Caco-2 (cell line): ENCODE measurements around the gene EFCAB5. TPM values are rescaled to one million over a fixed set of nuclear protein-coding genes. Genes with fewer than 3 reads are reported as not detected.
A peak's percentile ranks its signal among the peaks of the same experiment; 100 is the strongest.
"Not testable (repeated sequence)": the region's sequence is repeated elsewhere in the genome, so short reads cannot be mapped to it uniquely, and the experiment has no call there.

Experiments used
- BruUV-seq: library from RNA; stranded (reverse); fragments of 400-500 nt; replicated peaks from 2 replicates; lab custom pipeline; 2021; lab: Mats Ljungman, UMichigan
- CTCF ChIA-PET: fragments of 300-600 bp; sonication (Branson Sonifier 250); formaldehyde crosslinking; loops from one replicate; lab custom pipeline; 2022; ENCODE audit warnings: antibody characterized with exemption; lab: Charles Lee
- POLR2A ChIA-PET: fragments of 300-600 bp; sonication (Branson Sonifier 250); formaldehyde crosslinking; loops from one replicate; lab custom pipeline; 2022; ENCODE audit warnings: antibody characterized with exemption; lab: Charles Lee
- DNase-seq, 2 experiments: peaks; one replicate each; pipeline versions ENCODE4 v3.0.0 to v3.0.0-alpha.2; 2020 to 2022
- H3K27me3 ChIP-seq: replicated peaks from 2 replicates; pipeline ENCODE4 v1.6.0; 2011; ENCODE audit warnings: low read length; ENCODE audit not compliant: control insufficient read depth, insufficient read depth
- H3K36me3 ChIP-seq: 2 replicates; pipeline ENCODE4 v1.5.1; 2011; ENCODE audit warnings: low read length; ENCODE audit not compliant: control insufficient read depth, insufficient read depth
- H3K4me1 ChIP-seq: fragments of 250-450 bp; sonication (Bioruptor Pico); 2 replicates; pipeline ENCODE4 v1.5.1; 2020; ENCODE audit warnings: mild to moderate bottlenecking
- H3K4me3 ChIP-seq: 2 replicates; pipeline ENCODE4 v1.5.1; 2011; ENCODE audit warnings: low read depth, mild to moderate bottlenecking, control low read depth, low read length
- H3K9me3 ChIP-seq: fragments of 250-450 bp; sonication (Bioruptor Pico); 2 replicates; pipeline ENCODE4 v1.5.1; 2020; ENCODE audit warnings: mild to moderate bottlenecking, moderate library complexity
- H3K27ac Mint-ChIP-seq: one replicate; pipeline ENCODE4 v1.8.0; 2022; ENCODE audit warnings: mixed read lengths; ENCODE audit not compliant: unreplicated experiment
- H3K27me3 Mint-ChIP-seq: one replicate; pipeline ENCODE4 v1.8.0; 2022; ENCODE audit warnings: mixed read lengths; ENCODE audit not compliant: insufficient read depth, unreplicated experiment
- H3K36me3 Mint-ChIP-seq: one replicate; pipeline ENCODE4 v1.8.0; 2022; ENCODE audit warnings: mild to moderate bottlenecking, mixed read lengths; ENCODE audit not compliant: insufficient read depth, unreplicated experiment
- H3K4me1 Mint-ChIP-seq: one replicate; pipeline ENCODE4 v1.8.0; 2022; ENCODE audit warnings: low read depth, mixed read lengths; ENCODE audit not compliant: unreplicated experiment
- H3K4me3 Mint-ChIP-seq: one replicate; pipeline ENCODE4 v1.8.0; 2022; ENCODE audit warnings: mild to moderate bottlenecking, moderate library complexity, mixed read lengths; ENCODE audit not compliant: unreplicated experiment
- H3K9me3 Mint-ChIP-seq: one replicate; pipeline ENCODE4 v1.8.0; 2022; ENCODE audit warnings: mixed read lengths; ENCODE audit not compliant: unreplicated experiment
- intact Hi-C: fragments of 100-400 bp; cut with micrococcal nuclease; formaldehyde crosslinking; loops from one replicate; pipeline ENCODE4 v1.10.0; 2022; ENCODE audit not compliant: unreplicated experiment
- total RNA-seq: library from RNA; stranded (reverse); gene quantifications from 2 replicates; pipeline ENCODE4 v1.2.3, GENCODE V29; 2022
- TF ChIP-seq, protein P1 (sequence below), 2 experiments: fragments of 200-600 bp in 1 of 2; IDR thresholded peaks; 1 replicate in 1 of 2; 2 replicates in 1 of 2; pipeline versions ENCODE4 v1.5.1 to v1.8.0; 2011 to 2022; ENCODE audit warnings: antibody characterized with exemption in 1 of 2, control low read depth in 1 of 2, inconsistent platforms in 1 of 2, low read depth in 1 of 2, low read length in 1 of 2, mild to moderate bottlenecking in 1 of 2, moderate library complexity in 1 of 2; ENCODE audit not compliant: insufficient read depth in 1 of 2, severe bottlenecking in 1 of 2, unreplicated experiment in 1 of 2

Gene EFCAB5
- total RNA-seq, 1 experiment from 2014 or later = 0.43 TPM

GRCh38 chr17:29931231-29931932 lies 10.1 kb upstream of the EFCAB5 start:
- intact Hi-C loops = loop anchor here (1.0 kb wide), 3 partner anchors 64 to 292 kb away; no protein-coding TSS in a partner anchor
- H3K4me3 ChIP-seq = peak overlapping the region; percentile 91
- no TSS peak for BruUV-seq
- H3K36me3 ChIP-seq = no peaks in the 10 kb centered on the region; the same call in 1 of the 2 replicates
- CTCF ChIA-PET = interaction anchor here (0.5 to 4.9 kb wide), 21 partner anchors 12 to 503 kb away, joined by 3 to 60 read pairs (median 5); no protein-coding TSS in a partner anchor
- TF ChIP-seq, protein P1, sequence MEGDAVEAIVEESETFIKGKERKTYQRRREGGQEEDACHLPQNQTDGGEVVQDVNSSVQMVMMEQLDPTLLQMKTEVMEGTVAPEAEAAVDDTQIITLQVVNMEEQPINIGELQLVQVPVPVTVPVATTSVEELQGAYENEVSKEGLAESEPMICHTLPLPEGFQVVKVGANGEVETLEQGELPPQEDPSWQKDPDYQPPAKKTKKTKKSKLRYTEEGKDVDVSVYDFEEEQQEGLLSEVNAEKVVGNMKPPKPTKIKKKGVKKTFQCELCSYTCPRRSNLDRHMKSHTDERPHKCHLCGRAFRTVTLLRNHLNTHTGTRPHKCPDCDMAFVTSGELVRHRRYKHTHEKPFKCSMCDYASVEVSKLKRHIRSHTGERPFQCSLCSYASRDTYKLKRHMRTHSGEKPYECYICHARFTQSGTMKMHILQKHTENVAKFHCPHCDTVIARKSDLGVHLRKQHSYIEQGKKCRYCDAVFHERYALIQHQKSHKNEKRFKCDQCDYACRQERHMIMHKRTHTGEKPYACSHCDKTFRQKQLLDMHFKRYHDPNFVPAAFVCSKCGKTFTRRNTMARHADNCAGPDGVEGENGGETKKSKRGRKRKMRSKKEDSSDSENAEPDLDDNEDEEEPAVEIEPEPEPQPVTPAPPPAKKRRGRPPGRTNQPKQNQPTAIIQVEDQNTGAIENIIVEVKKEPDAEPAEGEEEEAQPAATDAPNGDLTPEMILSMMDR (IDR thresholded peaks at IDR 0.05; ENCODE audit: insufficient read depth in 1 of 2, low read depth in 1 of 2, low read length in 1 of 2, severe bottlenecking in 1 of 2, unreplicated experiment in 1 of 2) = peak; percentile 86 to 95
- POLR2A ChIA-PET = interaction anchor here (0.6 kb wide), 2 partner anchors 124 to 270 kb away, joined by 4 to 12 read pairs; no protein-coding TSS in a partner anchor
- H3K4me1 ChIP-seq = peaks cover 13% of the 10 kb centered on the region
- Mint-ChIP-seq H3K27me3 (peaks cover 2% of the 10 kb centered on the region), H3K27ac (no peak overlapping the region), H3K4me1 (peaks cover 12% of the 10 kb centered on the region), H3K9me3 (no peaks in the 10 kb centered on the region), H3K36me3 (peaks cover 11% of the 10 kb centered on the region), H3K4me3 (no peak overlapping the region)
- no peaks in the 10 kb centered on the region for H3K27me3 ChIP-seq
- DNase-seq = peak; percentile 76 to 78
- no peaks in the 10 kb centered on the region for H3K9me3 ChIP-seq

DNA sequence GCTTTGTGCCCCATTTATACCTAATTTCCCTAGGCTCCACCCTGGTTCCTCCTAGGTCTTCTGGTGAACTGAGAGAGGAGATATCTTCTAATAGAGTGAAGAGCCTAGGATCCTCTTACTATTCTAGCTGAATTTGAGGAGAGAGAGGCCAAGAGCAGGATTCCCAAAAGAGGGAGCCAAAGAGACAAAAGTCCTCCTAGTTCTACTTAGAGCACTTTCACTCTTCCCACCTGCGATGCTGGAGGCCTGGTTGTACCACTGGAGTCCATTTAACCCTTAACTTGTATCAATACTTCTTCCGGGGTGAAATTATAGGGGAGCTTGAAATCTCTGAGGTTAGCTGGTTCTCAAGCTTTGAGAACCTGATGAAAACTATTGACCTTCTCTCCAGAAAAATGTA lies 8.1 kb upstream of the EFCAB5 start:
- Mint-ChIP-seq H3K4me1 (no peaks in the 10 kb centered on the region), H3K9me3 (no peaks in the 10 kb centered on the region), H3K36me3 (peaks cover 11% of the 10 kb centered on the region), H3K27me3 (peaks cover 2% of the 10 kb centered on the region), H3K27ac (no peak overlapping the region), H3K4me3 (no peak overlapping the region)
- no TSS peak for BruUV-seq
- Histone ChIP-seq H3K36me3 (no peaks in the 10 kb centered on the region), H3K4me3 (no peak overlapping the region), H3K9me3 (no peaks in the 10 kb centered on the region), H3K4me1 (peaks cover 13% of the 10 kb centered on the region), H3K27me3 (no peaks in the 10 kb centered on the region)
- POLR2A ChIA-PET = no interaction called here
- CTCF ChIA-PET = interaction anchor here (0.7 to 4.9 kb wide), 6 partner anchors 20 to 640 kb away, joined by 3 to 51 read pairs (median 6); partner anchors contain the start of gene NUFIP2
- TF ChIP-seq, protein P1 (IDR thresholded peaks at IDR 0.05; ENCODE audit: insufficient read depth in 1 of 2, low read depth in 1 of 2, low read length in 1 of 2, severe bottlenecking in 1 of 2, unreplicated experiment in 1 of 2) = peak; percentile 41 to 61
- intact Hi-C loops = loop anchor here (1.0 kb wide), 2 partner anchors 88 to 160 kb away; no protein-coding TSS in a partner anchor
- peak; percentile 58 to 64 for DNase-seq

DNA sequence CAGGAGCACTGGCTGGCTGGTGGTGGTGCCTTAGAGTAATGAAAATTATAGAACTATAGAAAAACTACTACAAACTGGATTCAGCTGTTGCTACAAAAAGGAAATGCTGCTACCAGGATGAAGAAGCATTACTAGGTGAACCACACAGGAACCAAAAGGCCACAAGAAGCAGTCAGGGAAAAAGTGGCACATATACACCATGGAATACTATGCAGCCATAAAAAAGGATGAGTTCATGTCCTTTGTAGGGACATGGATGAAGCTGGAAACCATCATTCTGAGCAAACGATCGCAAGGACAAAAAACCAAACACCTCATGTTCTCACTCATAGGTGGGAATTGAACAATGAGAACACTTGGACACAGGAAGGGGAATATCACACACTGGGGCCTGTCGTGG lies 5.5 kb upstream of the EFCAB5 start:
- intact Hi-C loops, H3K4me3 ChIP-seq, H3K9me3 ChIP-seq, H3K4me1 ChIP-seq, H3K4me1 Mint-ChIP-seq, H3K4me3 Mint-ChIP-seq, H3K27ac Mint-ChIP-seq, H3K36me3 Mint-ChIP-seq, H3K36me3 ChIP-seq, H3K27me3 ChIP-seq, H3K9me3 Mint-ChIP-seq, BruUV-seq, H3K27me3 Mint-ChIP-seq, DNase-seq, POLR2A ChIA-PET, CTCF ChIA-PET: not testable (repeated sequence)
